ENCODE measurements around the gene KCNIP4. TPM values are rescaled to one million over a fixed set of nuclear protein-coding genes. Genes with fewer than 3 reads are reported as not detected.

KCNIP4 gene
- total RNA-seq, 1 donor from 2014 or later = not detected

DNA sequence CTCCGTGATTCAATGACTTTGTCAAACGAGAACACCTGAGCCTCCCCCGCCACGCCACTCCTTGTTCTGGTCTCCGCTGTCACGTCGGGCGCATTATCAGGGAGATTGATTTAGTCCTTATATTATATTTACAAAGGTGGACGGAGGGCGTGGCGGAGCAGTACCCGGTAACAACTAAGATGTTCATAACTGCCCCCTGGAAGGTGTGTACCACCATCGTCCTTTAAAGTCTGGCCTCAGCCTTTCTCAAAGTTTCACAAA, 964.1 kb downstream of the KCNIP4 start:
- H3K4me1 Mint-ChIP-seq = no peaks in the 10 kb centered on the region
- ChIA-PET POLR2A (no interaction called here), CTCF (no interaction called here)
- DNase-seq (no peak), ATAC-seq (ENCODE audit: low read depth) (no peak)
- no peak overlapping the region for H3K4me3 Mint-ChIP-seq
- no peaks in the 10 kb centered on the region for H3K27me3 Mint-ChIP-seq
- no peak overlapping the region for H3K27ac Mint-ChIP-seq
- intact Hi-C loops (cut with micrococcal nuclease) = no loop called here
- no peak for TF ChIP-seq CTCF (IDR thresholded peaks at IDR 0.05)
- no peaks in the 10 kb centered on the region for H3K36me3 Mint-ChIP-seq (ENCODE audit: low read depth)
- peaks cover 7% of the 10 kb centered on the region for H3K9me3 Mint-ChIP-seq

DNA sequence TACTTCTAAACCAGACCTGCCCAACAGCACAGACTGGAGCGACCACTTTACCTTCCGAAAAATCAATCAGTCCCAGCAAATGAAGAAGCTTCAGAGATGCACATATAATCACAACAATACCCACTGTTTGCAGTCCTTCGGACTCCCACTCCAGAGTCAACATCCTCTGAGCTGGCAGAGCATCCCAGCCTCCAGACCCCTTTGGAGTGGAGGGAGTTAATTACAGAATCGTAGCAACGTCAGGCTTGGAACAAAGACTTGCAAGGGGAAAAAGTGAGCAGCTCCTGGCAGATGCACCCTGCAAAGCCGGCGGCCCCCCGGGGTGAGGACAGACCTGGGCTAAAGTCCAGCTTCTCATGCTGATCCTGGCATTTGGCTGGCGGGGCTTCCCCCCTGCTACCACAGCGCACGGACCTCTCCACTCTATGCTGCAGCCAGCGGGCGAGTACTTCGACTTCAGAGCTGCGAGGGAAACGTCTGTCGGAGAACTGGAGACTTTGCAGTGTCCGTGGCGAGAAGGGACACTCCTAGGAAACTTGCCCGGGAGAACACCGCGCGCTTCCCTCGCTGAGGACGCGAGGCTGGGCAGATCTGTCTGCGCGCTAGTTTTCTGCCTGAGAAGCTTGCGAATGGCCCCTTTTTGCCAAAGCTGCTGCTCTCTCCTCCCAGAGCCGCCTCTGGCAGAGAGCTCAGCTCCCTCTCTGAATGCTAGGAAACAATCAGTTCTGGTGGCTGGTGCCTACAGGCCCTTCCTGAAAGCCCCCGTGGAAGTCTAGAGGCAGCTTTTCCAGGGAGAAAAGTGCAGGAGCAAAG, 964.6 kb downstream of the KCNIP4 start:
- TF ChIP-seq CTCF (IDR thresholded peaks at IDR 0.05) = no peak
- no peak overlapping the region for H3K27ac Mint-ChIP-seq
- H3K9me3 Mint-ChIP-seq = peaks cover 7% of the 10 kb centered on the region
- CTCF ChIA-PET = no interaction called here
- H3K36me3 Mint-ChIP-seq (ENCODE audit: low read depth) = no peaks in the 10 kb centered on the region
- H3K27me3 Mint-ChIP-seq = no peaks in the 10 kb centered on the region
- POLR2A ChIA-PET = no interaction called here
- H3K4me1 Mint-ChIP-seq = no peaks in the 10 kb centered on the region
- no peak for ATAC-seq (ENCODE audit: low read depth)
- H3K4me3 Mint-ChIP-seq = no peak overlapping the region
- intact Hi-C loops (cut with micrococcal nuclease) = no loop called here
- DNase-seq = no peak

DNA sequence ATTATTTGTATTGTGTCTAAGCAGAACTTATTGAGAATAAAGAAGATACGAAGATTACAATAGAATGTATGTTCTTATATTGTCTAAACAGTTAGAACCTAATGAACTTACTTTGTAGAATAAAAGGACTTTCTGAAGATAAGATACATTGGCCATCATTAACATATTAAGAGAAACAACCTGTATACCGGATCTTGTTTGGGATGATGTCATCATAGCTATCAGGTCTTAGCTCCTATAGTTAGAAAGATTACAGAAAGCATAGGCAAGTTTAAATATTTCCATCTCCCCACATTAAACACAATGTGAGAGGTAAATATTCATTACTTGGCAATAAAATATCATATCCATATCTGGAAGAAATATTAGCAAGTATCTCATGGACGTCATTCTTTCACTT, 966.0 kb downstream of the KCNIP4 start:
- POLR2A ChIA-PET = no interaction called here
- no peak for DNase-seq
- TF ChIP-seq CTCF (IDR thresholded peaks at IDR 0.05) = no peak

DNA sequence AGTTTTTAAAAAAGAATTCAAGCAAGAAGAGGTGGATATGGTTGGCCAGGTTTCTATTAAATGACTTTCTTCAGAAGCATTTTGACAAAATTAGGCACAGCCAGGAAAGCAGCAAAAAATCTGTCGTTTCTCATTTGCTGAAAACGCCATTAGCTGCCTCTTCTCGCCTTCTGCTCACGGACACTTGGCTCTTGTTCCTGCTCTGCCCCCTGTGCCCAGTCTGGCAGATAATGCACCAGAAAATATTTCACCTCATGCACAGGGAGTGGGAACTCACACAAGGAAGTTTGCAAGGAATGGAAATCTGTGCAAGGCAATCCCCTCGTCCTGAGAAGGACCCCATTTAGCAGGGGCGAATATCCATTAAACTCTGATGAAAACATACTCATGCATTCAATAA, 988.3 kb downstream of the KCNIP4 start:
- POLR2A ChIA-PET = no interaction called here
- no peak for ATAC-seq (ENCODE audit: low read depth)
- Mint-ChIP-seq H3K9me3 (no peaks in the 10 kb centered on the region), H3K36me3 (ENCODE audit: low read depth) (no peaks in the 10 kb centered on the region), H3K27me3 (no peaks in the 10 kb centered on the region), H3K4me1 (no peaks in the 10 kb centered on the region), H3K4me3 (no peak overlapping the region), H3K27ac (no peak overlapping the region)
- DNase-seq = no peak
- CTCF ChIA-PET = no interaction called here
- TF ChIP-seq CTCF (IDR thresholded peaks at IDR 0.05) = no peak
- intact Hi-C loops (cut with micrococcal nuclease) = no loop called here

More for the DNA sequence above, 966.0 kb downstream of the KCNIP4 start:
- peaks cover 5% of the 10 kb centered on the region for H3K9me3 Mint-ChIP-seq
- CTCF ChIA-PET = no interaction called here
- no peak overlapping the region for H3K4me3 Mint-ChIP-seq
- ATAC-seq (ENCODE audit: low read depth) = no peak
- no peaks in the 10 kb centered on the region for H3K4me1 Mint-ChIP-seq
- H3K27ac Mint-ChIP-seq = no peak overlapping the region
- intact Hi-C loops (cut with micrococcal nuclease) = no loop called here
- H3K27me3 Mint-ChIP-seq = no peaks in the 10 kb centered on the region
- no peaks in the 10 kb centered on the region for H3K36me3 Mint-ChIP-seq (ENCODE audit: low read depth)

GRCh38 chr4:20954541-20954940, 994.0 kb downstream of the KCNIP4 start:
- H3K4me1 Mint-ChIP-seq = no peaks in the 10 kb centered on the region
- H3K4me3 Mint-ChIP-seq = no peak overlapping the region
- DNase-seq (no peak), ATAC-seq (ENCODE audit: low read depth) (no peak)
- ChIA-PET CTCF (no interaction called here), POLR2A (no interaction called here)
- H3K27ac Mint-ChIP-seq = no peak overlapping the region
- H3K27me3 Mint-ChIP-seq = no peaks in the 10 kb centered on the region
- no peak for TF ChIP-seq CTCF (IDR thresholded peaks at IDR 0.05)
- peaks cover 1% of the 10 kb centered on the region for H3K9me3 Mint-ChIP-seq
- H3K36me3 Mint-ChIP-seq (ENCODE audit: low read depth) = no peaks in the 10 kb centered on the region
- intact Hi-C loops (cut with micrococcal nuclease) = no loop called here
